Measurements from ENCODE around the gene TPRG1. TPM values are rescaled to one million over a fixed set of nuclear protein-coding genes. Genes with fewer than 3 reads are reported as not detected.

TPRG1 gene
- total RNA-seq, 1 donor = 1.3 TPM

- TF ChIP-seq CTCF (IDR thresholded peaks at IDR 0.05; ENCODE audit: insufficient read depth, low read depth, low read length) = no peak
- H3K4me3 ChIP-seq (ENCODE audit: low read depth, low read length) = no peak overlapping the region
- DNase-seq (ENCODE audit: low read depth) = no peak
Observed at GRCh38 chr3:189289251-189289650, 117.5 kb downstream of the TPRG1 start.

GRCh38 chr3:189292667-189293484, 121.1 kb downstream of the TPRG1 start:
- no peak for DNase-seq (ENCODE audit: low read depth)
- TF ChIP-seq CTCF (IDR thresholded peaks at IDR 0.05; ENCODE audit: insufficient read depth, low read depth, low read length) = no peak
- H3K4me3 ChIP-seq (ENCODE audit: low read depth, low read length) = no peak overlapping the region

- H3K4me3 ChIP-seq (ENCODE audit: low read depth, low read length) = no peak overlapping the region
- DNase-seq (ENCODE audit: low read depth) = no peak
- no peak for TF ChIP-seq CTCF (IDR thresholded peaks at IDR 0.05; ENCODE audit: insufficient read depth, low read depth, low read length)
Observed at GRCh38 chr3:189294649-189295048, 122.9 kb downstream of the TPRG1 start.

GRCh38 chr3:189295089-189295488, 123.3 kb downstream of the TPRG1 start:
- DNase-seq (ENCODE audit: low read depth) = no peak
- TF ChIP-seq CTCF (IDR thresholded peaks at IDR 0.05; ENCODE audit: insufficient read depth, low read depth, low read length) = no peak

GRCh38 chr3:189297932-189298331, 126.2 kb downstream of the TPRG1 start:
- no peak overlapping the region for H3K4me3 ChIP-seq (ENCODE audit: low read depth, low read length)
- no peak for DNase-seq (ENCODE audit: low read depth)
- no peak for TF ChIP-seq CTCF (IDR thresholded peaks at IDR 0.05; ENCODE audit: insufficient read depth, low read depth, low read length)

More at GRCh38 chr3:189295089-189295488, 123.3 kb downstream of the TPRG1 start:
- H3K4me3 ChIP-seq (ENCODE audit: low read depth, low read length) = no peak overlapping the region

GRCh38 chr3:189298469-189299375, 127.0 kb downstream of the TPRG1 start:
- DNase-seq (ENCODE audit: low read depth) = no peak
- H3K4me3 ChIP-seq (ENCODE audit: low read depth, low read length) = no peak overlapping the region
- TF ChIP-seq CTCF (IDR thresholded peaks at IDR 0.05; ENCODE audit: insufficient read depth, low read depth, low read length) = no peak

Measured in fibroblast of villous mesenchyme (primary cell).